NCI-H2196 treated with DMSO at 0.1 percent for 48 hours (cell line): ENCODE data around the gene TNFRSF6B.

ENCODE experiments used
- DNase-seq: peaks from one replicate; lab custom pipeline; 2025; ENCODE audit not compliant: unreplicated experiment; lab: John Stamatoyannopoulos, UW

Gene TNFRSF6B

GRCh38 chr20:63746751-63747315, 50.4 kb downstream of the TNFRSF6B start:
- no peak for DNase-seq

- DNase-seq, result no peak
These were observed 51.2 kb downstream of the TNFRSF6B start for GRCh38 chr20:63747622-63748069.
